Karpas-422 (cell line): ENCODE data around the gene SLC34A2. TPM values are rescaled to one million over a fixed set of nuclear protein-coding genes. Genes with fewer than 3 reads are reported as not detected.
"Not testable (repeated sequence)": the region's sequence is repeated elsewhere in the genome, so short reads cannot be mapped to it uniquely, and the experiment has no call there.

ENCODE experiments used
- DNase-seq: peaks from one replicate; pipeline ENCODE4 v3.0.0-alpha.2; 2015
- H2AFZ ChIP-seq: fragments of 200-600 bp; sonication (generic); 2 replicates; pipeline ENCODE4 v1.6.1; 2014; ENCODE audit warnings: antibody characterized with exemption, low read length, mixed read lengths
- H3K27ac ChIP-seq: fragments of 200-600 bp; sonication (generic); 2 replicates; pipeline ENCODE4 v1.5.1; 2014; ENCODE audit warnings: mild to moderate bottlenecking, low read length, moderate library complexity
- H3K27me3 ChIP-seq: fragments of 200-600 bp; sonication (generic); 2 replicates; pipeline ENCODE4 v1.6.1; 2014; ENCODE audit warnings: low read length, mixed read lengths
- H3K36me3 ChIP-seq: fragments of 200-600 bp; sonication (generic); 2 replicates; pipeline ENCODE4 v1.6.1; 2014; ENCODE audit warnings: low read length, mixed read lengths; ENCODE audit not compliant: insufficient read depth
- H3K4me1 ChIP-seq: fragments of 200-600 bp; sonication (generic); 2 replicates; pipeline ENCODE4 v1.6.1; 2014; ENCODE audit warnings: mild to moderate bottlenecking, low read length, mixed read lengths
- H3K4me2 ChIP-seq: fragments of 200-600 bp; sonication (generic); 2 replicates; pipeline ENCODE4 v1.6.1; 2014; ENCODE audit warnings: low read length, low read depth, mild to moderate bottlenecking; ENCODE audit not compliant: poor library complexity, severe bottlenecking
- H3K4me3 ChIP-seq: fragments of 200-600 bp; sonication (generic); 2 replicates; pipeline ENCODE4 v1.5.1; 2014; ENCODE audit warnings: mild to moderate bottlenecking, antibody characterized with exemption, low read length, mixed read lengths
- H3K79me2 ChIP-seq: fragments of 200-600 bp; sonication (generic); 2 replicates; pipeline ENCODE4 v1.6.1; 2014; ENCODE audit warnings: mild to moderate bottlenecking, low read length, mixed read lengths
- H3K9ac ChIP-seq: fragments of 200-600 bp; sonication (generic); 2 replicates; pipeline ENCODE4 v1.6.0; 2014; ENCODE audit warnings: low read length
- H3K9me2 ChIP-seq: fragments of 200-600 bp; sonication (generic), shearing (Covaris generic); replicated peaks from 2 replicates; pipeline ENCODE4 v1.6.0; 2014; ENCODE audit warnings: mild to moderate bottlenecking, low read length, moderate library complexity; ENCODE audit not compliant: insufficient read depth
- H3K9me3 ChIP-seq: fragments of 300-700, 200-600 bp; sonication (generic); 2 replicates; pipeline ENCODE4 v1.6.1; 2014; ENCODE audit warnings: low read length, mixed read lengths
- H4K20me1 ChIP-seq: fragments of 200-600 bp; sonication (generic); 2 replicates; pipeline ENCODE4 v1.6.1; 2014; ENCODE audit warnings: mild to moderate bottlenecking, antibody characterized with exemption, low read length, low read depth; ENCODE audit not compliant: insufficient read depth
- total RNA-seq: library from RNA; depleted of rRNA; stranded (reverse); fragments of >200 nt; shearing (Covaris generic); gene quantifications from 2 replicates; pipeline ENCODE4 v1.2.3, GENCODE V29; 2014; ENCODE audit warnings: low replicate concordance

Gene SLC34A2
- total RNA-seq, 1 experiment from 2014 or later: not detected

GRCh38 chr4:25654031-25654970, 1.4 kb upstream of the SLC34A2 start:
- Histone ChIP-seq H3K9ac (no peak overlapping the region), H3K27ac (no peak overlapping the region), H3K9me2 (no peaks in the 10 kb centered on the region), H3K4me1 (no peaks in the 10 kb centered on the region), H3K4me2 (no peak overlapping the region), H2AFZ (no peak overlapping the region), H3K36me3 (no peaks in the 10 kb centered on the region), H4K20me1 (no peaks in the 10 kb centered on the region), H3K79me2 (no peaks in the 10 kb centered on the region), H3K9me3 (no peaks in the 10 kb centered on the region), H3K27me3 (no peaks in the 10 kb centered on the region), H3K4me3 (no peak overlapping the region)
- DNase-seq: no peak

- no peak overlapping the region for H3K9ac ChIP-seq
- no peaks in the 10 kb centered on the region for H3K27me3 ChIP-seq
- no peak overlapping the region for H2AFZ ChIP-seq
- no peak overlapping the region for H3K4me2 ChIP-seq
- no peaks in the 10 kb centered on the region for H3K4me1 ChIP-seq
- H3K27ac ChIP-seq: no peak overlapping the region
- no peaks in the 10 kb centered on the region for H3K36me3 ChIP-seq
- no peaks in the 10 kb centered on the region for H3K9me3 ChIP-seq
- H3K79me2 ChIP-seq: no peaks in the 10 kb centered on the region
- H3K9me2 ChIP-seq: no peaks in the 10 kb centered on the region
- DNase-seq: no peak
- H3K4me3 ChIP-seq: no peak overlapping the region
- H4K20me1 ChIP-seq: no peaks in the 10 kb centered on the region
Observed at GRCh38 chr4:25656031-25656430, 380 bp downstream of the SLC34A2 start.

- no peak overlapping the region for H3K4me3 ChIP-seq
- no peak overlapping the region for H3K9ac ChIP-seq
- H3K9me2 ChIP-seq: no peaks in the 10 kb centered on the region
- H3K9me3 ChIP-seq: no peaks in the 10 kb centered on the region
- H3K27ac ChIP-seq: no peak overlapping the region
- H3K4me2 ChIP-seq: no peak overlapping the region
- H2AFZ ChIP-seq: no peak overlapping the region
- H3K36me3 ChIP-seq: no peaks in the 10 kb centered on the region
- H3K27me3 ChIP-seq: no peaks in the 10 kb centered on the region
- DNase-seq: no peak
- no peaks in the 10 kb centered on the region for H4K20me1 ChIP-seq
- H3K79me2 ChIP-seq: no peaks in the 10 kb centered on the region
- no peaks in the 10 kb centered on the region for H3K4me1 ChIP-seq
Observed at GRCh38 chr4:25658357-25658771, 2.7 kb downstream of the SLC34A2 start.

GRCh38 chr4:25658777-25659176, 3.1 kb downstream of the SLC34A2 start:
- no peak overlapping the region for H3K4me2 ChIP-seq
- no peaks in the 10 kb centered on the region for H3K36me3 ChIP-seq
- H3K4me1 ChIP-seq: no peaks in the 10 kb centered on the region
- no peaks in the 10 kb centered on the region for H3K9me3 ChIP-seq
- no peak for DNase-seq
- no peak overlapping the region for H2AFZ ChIP-seq
- H3K27me3 ChIP-seq: no peaks in the 10 kb centered on the region
- H3K79me2 ChIP-seq: no peaks in the 10 kb centered on the region
- no peak overlapping the region for H3K9ac ChIP-seq
- no peaks in the 10 kb centered on the region for H3K9me2 ChIP-seq
- no peak overlapping the region for H3K4me3 ChIP-seq
- H3K27ac ChIP-seq: no peak overlapping the region
- no peaks in the 10 kb centered on the region for H4K20me1 ChIP-seq

GRCh38 chr4:25661441-25661840, 5.8 kb downstream of the SLC34A2 start:
- not testable (repeated sequence) for H3K4me2 ChIP-seq, DNase-seq, H4K20me1 ChIP-seq, H3K79me2 ChIP-seq, H2AFZ ChIP-seq, H3K4me1 ChIP-seq, H3K27me3 ChIP-seq, H3K27ac ChIP-seq, H3K9ac ChIP-seq, H3K9me3 ChIP-seq, H3K36me3 ChIP-seq, H3K9me2 ChIP-seq, H3K4me3 ChIP-seq

- Histone ChIP-seq H3K4me1 (no peaks in the 10 kb centered on the region), H3K4me3 (no peak overlapping the region), H3K9me2 (no peaks in the 10 kb centered on the region), H3K36me3 (no peaks in the 10 kb centered on the region), H3K9me3 (no peaks in the 10 kb centered on the region), H4K20me1 (no peaks in the 10 kb centered on the region), H2AFZ (no peak overlapping the region), H3K79me2 (no peaks in the 10 kb centered on the region), H3K9ac (no peak overlapping the region), H3K4me2 (no peak overlapping the region), H3K27ac (no peak overlapping the region), H3K27me3 (no peaks in the 10 kb centered on the region)
- DNase-seq: no peak
Observed at GRCh38 chr4:25662306-25662705, 6.7 kb downstream of the SLC34A2 start.

GRCh38 chr4:25663781-25664180, 8.1 kb downstream of the SLC34A2 start:
- Histone ChIP-seq H3K4me2 (no peak overlapping the region), H3K79me2 (no peaks in the 10 kb centered on the region), H4K20me1 (no peaks in the 10 kb centered on the region), H3K9me2 (no peaks in the 10 kb centered on the region), H3K27me3 (no peaks in the 10 kb centered on the region), H3K9ac (no peak overlapping the region), H3K4me1 (no peaks in the 10 kb centered on the region), H2AFZ (no peak overlapping the region), H3K4me3 (no peak overlapping the region), H3K36me3 (no peaks in the 10 kb centered on the region), H3K27ac (no peak overlapping the region), H3K9me3 (no peaks in the 10 kb centered on the region)
- DNase-seq: no peak

GRCh38 chr4:25666031-25666630, 10.5 kb downstream of the SLC34A2 start:
- Histone ChIP-seq H3K4me3 (no peak overlapping the region), H3K4me1 (no peaks in the 10 kb centered on the region), H3K36me3 (no peaks in the 10 kb centered on the region), H3K79me2 (no peaks in the 10 kb centered on the region), H2AFZ (no peak overlapping the region), H3K9ac (no peak overlapping the region), H3K4me2 (no peak overlapping the region), H4K20me1 (no peaks in the 10 kb centered on the region), H3K9me2 (no peaks in the 10 kb centered on the region), H3K9me3 (no peaks in the 10 kb centered on the region), H3K27me3 (no peaks in the 10 kb centered on the region), H3K27ac (no peak overlapping the region)
- no peak for DNase-seq
